MCF 10A (cell line): ENCODE measurements around the gene STK11. TPM values are rescaled to one million over a fixed set of nuclear protein-coding genes. Genes with fewer than 3 reads are reported as not detected.

Source experiments
- BruUV-seq: library from RNA; stranded (reverse); fragments of 400-500 nt; replicated peaks from 2 replicates; lab custom pipeline; 2021; lab: Mats Ljungman, UMichigan
- CTCF ChIA-PET: fragments of 300-600 bp; sonication (Branson Sonifier 250); formaldehyde crosslinking; extraction: SDS; loops from one replicate; lab custom pipeline; 2021; ENCODE audit warnings: antibody characterized with exemption, inconsistent platforms; lab: Yijun Ruan, JAX
- POLR2A ChIA-PET: fragments of 300-600, 350-650 bp; sonication (Branson Sonifier 250); formaldehyde crosslinking; extraction: SDS; loops from one replicate; lab custom pipeline; 2020; ENCODE audit warnings: antibody characterized with exemption, inconsistent platforms; lab: Yijun Ruan, JAX
- DNase-seq: peaks from one replicate; pipeline ENCODE4 v3.0.0-alpha.2; 2018; ENCODE audit not compliant: unreplicated experiment
- H3K27ac Mint-ChIP-seq: one replicate; pipeline ENCODE4 v1.8.0; 2022; ENCODE audit warnings: mild to moderate bottlenecking, low read depth, mixed read lengths; ENCODE audit not compliant: unreplicated experiment
- H3K27me3 Mint-ChIP-seq: one replicate; pipeline ENCODE4 v1.8.0; 2022; ENCODE audit warnings: mixed read lengths; ENCODE audit not compliant: insufficient read depth, unreplicated experiment
- H3K36me3 Mint-ChIP-seq: one replicate; pipeline ENCODE4 v1.8.0; 2022; ENCODE audit warnings: mild to moderate bottlenecking, moderate library complexity, mixed read lengths; ENCODE audit not compliant: insufficient read depth, unreplicated experiment
- H3K4me1 Mint-ChIP-seq: one replicate; pipeline ENCODE4 v1.8.0; 2022; ENCODE audit warnings: mixed read lengths; ENCODE audit not compliant: insufficient read depth, unreplicated experiment
- H3K4me3 Mint-ChIP-seq: one replicate; pipeline ENCODE4 v1.8.0; 2022; ENCODE audit warnings: mild to moderate bottlenecking, moderate library complexity, mixed read lengths; ENCODE audit not compliant: unreplicated experiment
- H3K9me3 Mint-ChIP-seq: one replicate; pipeline ENCODE4 v1.8.0; 2022; ENCODE audit warnings: mixed read lengths; ENCODE audit not compliant: unreplicated experiment
- CTCF ChIP-seq: fragments of 200-600 bp; IDR thresholded peaks from one replicate; pipeline ENCODE4 v1.8.0; 2022; ENCODE audit warnings: antibody characterized with exemption, mild to moderate bottlenecking; ENCODE audit not compliant: unreplicated experiment
- intact Hi-C: fragments of 100-400 bp; cut with micrococcal nuclease; formaldehyde crosslinking; loops from 2 replicates; pipeline ENCODE4 v1.14.1; 2022
- total RNA-seq: library from RNA; stranded (reverse); gene quantifications from 2 replicates; pipeline ENCODE4 v1.2.3, GENCODE V29; 2022

STK11 gene
- total RNA-seq, 1 experiment from 2014 or later, result 65.6 TPM

GRCh38 chr19:1157931-1158884 is 47.4 kb upstream of the STK11 start:
- intact Hi-C loops, result no loop called here
- Mint-ChIP-seq H3K9me3 (no peaks in the 10 kb centered on the region), H3K36me3 (peaks cover 47% of the 10 kb centered on the region), H3K4me1 (peaks cover 11% of the 10 kb centered on the region), H3K27me3 (no peaks in the 10 kb centered on the region), H3K27ac (no peak overlapping the region), H3K4me3 (no peak overlapping the region)
- ChIA-PET CTCF (interaction anchor here (0.6 to 0.7 kb wide), 3 partner anchors 131 to 490 kb away, joined by 3 read pairs; no protein-coding TSS in a partner anchor), POLR2A (interaction anchor here (0.7 kb wide), 1 partner anchor 155 kb away, joined by 3 read pairs; no protein-coding TSS in a partner anchor)
- no peak for TF ChIP-seq CTCF
- DNase-seq, result no peak
- BruUV-seq, result no TSS peak

- peaks cover 41% of the 10 kb centered on the region for H3K36me3 Mint-ChIP-seq
- no peak overlapping the region for H3K27ac Mint-ChIP-seq
- no peaks in the 10 kb centered on the region for H3K9me3 Mint-ChIP-seq
- TF ChIP-seq CTCF, result no peak
- no TSS peak for BruUV-seq
- H3K4me1 Mint-ChIP-seq, result peaks cover 11% of the 10 kb centered on the region
- ChIA-PET POLR2A (interaction anchor here (0.7 kb wide), 1 partner anchor 156 kb away, joined by 3 read pairs; no protein-coding TSS in a partner anchor), CTCF (no interaction called here)
- no peaks in the 10 kb centered on the region for H3K27me3 Mint-ChIP-seq
- no peak for DNase-seq
- no peak overlapping the region for H3K4me3 Mint-ChIP-seq
- intact Hi-C loops, result no loop called here
These were observed 46.6 kb upstream of the STK11 start for GRCh38 chr19:1158885-1159448.

GRCh38 chr19:1159864-1160595 is 45.5 kb upstream of the STK11 start:
- no TSS peak for BruUV-seq
- DNase-seq, result no peak
- intact Hi-C loops, result no loop called here
- ChIA-PET POLR2A (no interaction called here), CTCF (no interaction called here)
- Mint-ChIP-seq H3K4me1 (peaks cover 11% of the 10 kb centered on the region), H3K27me3 (no peaks in the 10 kb centered on the region), H3K9me3 (no peaks in the 10 kb centered on the region), H3K27ac (no peak overlapping the region), H3K4me3 (no peak overlapping the region), H3K36me3 (peaks cover 33% of the 10 kb centered on the region)
- no peak for TF ChIP-seq CTCF
